A172 (cell line): ENCODE measurements around the gene CACYBP. TPM values are rescaled to one million over a fixed set of nuclear protein-coding genes. Genes with fewer than 3 reads are reported as not detected.
A peak's percentile ranks its signal among the peaks of the same experiment; 100 is the strongest.

ENCODE experiments used
- DNase-seq: peaks from one replicate; pipeline ENCODE4 v3.0.0-alpha.2; 2015; ENCODE audit warnings: low spot score
- total RNA-seq: library from RNA; depleted of rRNA; stranded (reverse); fragments of >200 nt; shearing (Covaris generic); gene quantifications from 2 replicates; pipeline ENCODE4 v1.2.3, GENCODE V29; 2014

CACYBP gene
- total RNA-seq, 1 experiment from 2014 or later, result 540 TPM

DNA sequence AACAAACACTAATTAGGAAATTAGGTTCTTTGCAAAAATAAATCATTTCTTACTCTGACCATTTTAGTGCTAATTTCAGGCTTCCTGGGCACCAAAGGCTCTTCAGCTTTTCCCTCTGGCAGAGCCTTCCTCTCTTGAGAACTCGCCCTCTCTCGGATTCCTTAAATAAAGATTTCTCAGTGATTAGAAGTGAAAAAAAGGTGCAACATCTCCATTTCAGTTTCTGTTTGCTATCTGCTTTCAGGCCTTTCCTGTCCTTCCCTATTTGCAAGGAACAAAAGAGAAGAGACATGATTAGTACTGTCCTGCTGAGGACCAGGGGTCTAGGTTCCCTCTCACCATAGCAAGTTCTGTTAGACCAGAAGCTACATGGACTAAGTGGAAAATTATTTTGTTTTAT lies 27.8 kb upstream of the CACYBP start:
- DNase-seq, result no peak

DNA sequence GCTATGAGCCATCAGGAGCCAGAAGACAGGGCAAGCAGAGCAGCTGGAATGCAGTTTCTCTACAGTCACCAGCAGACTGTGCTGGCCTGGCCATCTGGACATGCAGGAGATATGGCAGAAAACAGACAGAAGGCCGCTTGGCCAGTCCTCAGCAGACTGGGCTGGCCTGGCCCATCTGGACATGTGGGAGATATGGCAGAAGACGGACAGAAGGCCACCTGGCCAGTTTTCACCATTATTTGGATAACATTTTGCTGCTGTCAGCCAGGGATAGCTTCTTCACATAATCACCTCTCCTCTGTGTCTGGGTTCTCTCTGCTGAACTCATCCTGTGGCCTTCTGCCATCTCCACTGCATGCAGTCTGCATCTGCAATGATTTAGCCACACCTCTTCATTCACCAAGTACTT lies 25.0 kb upstream of the CACYBP start:
- no peak for DNase-seq

DNA sequence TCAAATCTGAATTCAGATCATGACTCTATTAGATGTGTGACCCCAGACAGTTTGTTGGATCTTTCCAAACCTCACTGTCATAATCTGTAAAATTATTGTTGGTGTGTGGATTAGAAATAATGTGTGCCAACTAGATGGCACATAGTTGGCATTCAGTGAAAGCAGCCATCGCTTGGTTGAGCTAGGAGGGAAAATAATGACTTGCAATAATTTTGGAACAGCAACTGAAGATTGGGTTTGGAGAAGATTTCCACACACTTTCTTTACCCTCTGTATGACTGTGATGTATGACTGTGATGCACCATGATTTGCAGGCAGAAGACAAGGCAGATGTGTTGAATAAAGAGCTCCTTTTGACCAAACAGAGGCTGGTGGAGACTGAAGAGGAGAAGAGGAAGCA lies 24.0 kb upstream of the CACYBP start:
- no peak for DNase-seq

DNA sequence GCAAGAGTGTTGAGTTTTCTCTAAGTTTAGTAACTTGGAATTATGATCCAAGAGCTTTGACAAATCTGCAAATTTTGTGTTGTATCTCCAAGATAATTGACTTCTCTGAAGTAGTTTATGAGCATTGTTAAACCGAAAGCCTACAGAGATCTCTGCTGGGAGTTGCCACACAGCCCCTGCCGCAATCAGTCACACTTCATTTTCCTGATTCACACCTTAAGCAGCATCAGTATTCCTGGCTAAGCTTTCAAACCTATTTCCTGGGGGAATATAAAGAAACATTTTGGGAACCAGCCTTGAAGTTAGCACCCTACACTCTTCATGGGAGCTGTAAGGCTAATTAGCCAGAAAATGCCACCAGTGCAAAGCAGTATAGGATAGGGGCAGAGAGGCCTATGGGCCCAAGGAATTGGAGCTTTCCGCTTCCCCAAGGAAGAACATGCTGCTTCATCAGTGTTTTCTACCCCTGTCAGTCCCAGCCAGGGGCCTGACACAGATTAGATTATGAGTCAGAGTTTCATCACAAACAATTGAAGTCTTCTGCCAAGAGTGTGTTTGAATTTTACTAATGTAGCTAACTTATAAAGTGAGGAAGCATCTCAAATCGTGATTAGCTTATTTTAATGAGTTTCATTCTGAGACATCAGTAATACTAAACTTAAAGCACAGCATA lies 23.2 kb upstream of the CACYBP start:
- DNase-seq, result peak; percentile 56

DNA sequence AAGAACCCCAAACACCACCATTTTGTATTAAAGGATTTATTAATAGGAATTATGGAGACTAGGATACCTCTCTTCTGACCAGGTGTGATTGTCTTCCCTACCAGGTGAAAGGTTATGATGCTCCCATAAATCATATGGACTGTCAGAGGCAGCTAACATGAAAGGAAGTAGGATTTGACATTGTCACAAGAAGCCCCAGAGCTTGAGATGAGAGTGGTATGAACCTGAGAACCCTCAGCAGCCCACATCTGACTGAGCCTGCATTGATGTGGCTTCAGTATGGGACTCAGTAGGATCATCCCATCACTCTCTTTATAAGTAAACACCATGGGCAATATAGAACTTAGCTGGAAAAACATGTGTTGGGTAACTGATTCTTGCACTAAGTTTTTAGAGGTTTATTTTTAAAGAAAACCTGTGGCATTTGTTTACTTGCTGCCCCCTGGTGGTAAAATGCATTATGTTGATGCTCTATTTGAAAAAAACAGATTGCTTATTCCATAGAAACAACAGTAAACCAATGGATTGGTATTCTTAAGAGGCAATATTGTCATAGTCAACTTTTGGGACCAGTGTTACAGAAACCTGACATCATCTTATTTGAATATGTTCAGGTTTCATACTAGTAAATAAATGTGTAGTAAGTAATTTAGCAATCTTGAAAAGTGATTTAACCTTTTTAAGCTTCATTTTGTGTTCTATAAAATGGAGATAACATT lies 16.6 kb upstream of the CACYBP start:
- peak; percentile 55 for DNase-seq

DNA sequence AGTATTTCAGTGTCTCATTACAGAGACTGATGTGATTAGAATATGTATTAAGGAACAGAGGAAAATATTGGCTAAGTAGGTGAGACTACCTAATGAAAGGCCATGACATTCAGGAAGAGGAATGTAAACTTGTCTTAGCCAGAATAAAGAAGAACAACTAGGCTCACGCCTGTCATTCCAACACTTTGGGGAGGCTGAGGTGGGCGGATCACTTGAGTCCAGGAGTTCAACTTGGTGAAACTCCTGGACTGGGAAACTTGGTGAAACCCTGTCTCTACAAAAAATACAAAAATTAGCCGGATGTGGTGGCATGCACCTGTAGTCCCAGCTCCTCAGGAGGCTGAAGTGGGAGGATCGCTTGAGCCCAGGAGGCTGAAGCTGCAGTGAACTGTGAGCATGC lies 14.8 kb upstream of the CACYBP start:
- no peak for DNase-seq

DNA sequence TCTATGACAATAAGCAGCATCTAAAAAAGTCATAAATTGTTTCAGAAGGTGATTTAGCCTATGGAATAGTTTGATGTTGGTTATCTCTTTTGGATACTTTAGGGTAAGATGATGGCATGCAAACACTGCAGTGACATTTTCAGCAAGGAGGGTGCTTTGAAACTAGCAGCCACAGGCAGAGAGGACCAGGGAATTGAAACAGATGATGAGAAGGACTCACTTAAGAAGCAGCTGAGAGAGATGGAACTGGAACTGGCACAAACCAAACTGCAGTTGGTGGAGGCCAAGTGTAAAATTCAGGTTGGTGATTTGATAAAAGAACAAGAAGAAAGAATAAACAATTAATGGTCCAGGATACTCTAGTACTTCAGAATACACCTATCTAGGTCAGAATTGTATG lies 11.2 kb upstream of the CACYBP start:
- no peak for DNase-seq

DNA sequence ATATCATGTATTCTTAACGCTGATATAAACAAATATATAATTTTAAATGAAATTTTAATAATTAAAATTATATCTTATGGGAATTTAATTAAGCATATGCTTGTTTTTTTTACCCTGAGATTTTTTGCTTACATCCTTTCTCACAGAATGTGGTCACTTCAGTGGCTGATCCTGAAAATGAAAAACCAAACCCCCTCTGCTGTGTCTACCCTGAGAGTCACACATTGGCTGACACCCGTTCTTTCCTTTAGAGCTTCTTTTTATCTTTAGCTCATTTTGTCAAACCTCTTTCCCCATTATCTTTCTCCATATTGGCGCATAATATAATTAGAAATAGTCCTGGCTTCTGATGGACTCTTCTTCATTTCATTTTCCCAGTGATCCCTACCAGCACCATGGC lies 10.8 kb upstream of the CACYBP start:
- DNase-seq, result no peak

DNA sequence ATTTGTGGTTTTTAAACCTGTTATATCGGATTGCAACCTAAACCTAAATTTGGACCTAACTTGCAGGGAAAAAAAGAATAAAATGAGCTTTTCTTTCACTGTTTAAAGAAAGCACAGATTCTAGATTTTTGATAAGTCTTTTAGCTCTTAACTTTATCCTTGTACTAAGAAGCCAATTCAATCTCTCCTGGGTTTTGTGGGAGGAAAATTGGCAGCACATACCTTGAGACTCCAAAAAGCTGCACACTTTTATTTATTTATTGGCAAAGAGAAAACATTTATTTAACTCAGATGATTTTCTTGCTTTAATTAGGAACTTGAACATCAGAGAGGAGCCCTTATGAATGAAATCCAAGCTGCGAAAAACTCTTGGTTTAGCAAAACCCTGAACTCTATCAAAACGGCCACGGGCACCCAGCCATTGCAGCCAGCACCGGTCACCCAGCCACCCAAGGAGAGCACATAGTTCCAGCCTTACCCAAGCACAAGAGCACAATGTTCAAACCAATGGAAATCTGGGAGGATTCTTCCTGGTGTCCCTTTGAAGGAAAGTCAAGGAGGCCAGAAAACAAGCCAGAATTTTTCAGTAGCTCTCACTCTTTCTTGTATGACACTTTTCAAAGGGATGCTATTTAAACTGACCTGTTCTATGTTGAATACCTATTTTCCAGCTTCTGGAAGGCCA lies 10.1 kb upstream of the CACYBP start:
- DNase-seq, result no peak

DNA sequence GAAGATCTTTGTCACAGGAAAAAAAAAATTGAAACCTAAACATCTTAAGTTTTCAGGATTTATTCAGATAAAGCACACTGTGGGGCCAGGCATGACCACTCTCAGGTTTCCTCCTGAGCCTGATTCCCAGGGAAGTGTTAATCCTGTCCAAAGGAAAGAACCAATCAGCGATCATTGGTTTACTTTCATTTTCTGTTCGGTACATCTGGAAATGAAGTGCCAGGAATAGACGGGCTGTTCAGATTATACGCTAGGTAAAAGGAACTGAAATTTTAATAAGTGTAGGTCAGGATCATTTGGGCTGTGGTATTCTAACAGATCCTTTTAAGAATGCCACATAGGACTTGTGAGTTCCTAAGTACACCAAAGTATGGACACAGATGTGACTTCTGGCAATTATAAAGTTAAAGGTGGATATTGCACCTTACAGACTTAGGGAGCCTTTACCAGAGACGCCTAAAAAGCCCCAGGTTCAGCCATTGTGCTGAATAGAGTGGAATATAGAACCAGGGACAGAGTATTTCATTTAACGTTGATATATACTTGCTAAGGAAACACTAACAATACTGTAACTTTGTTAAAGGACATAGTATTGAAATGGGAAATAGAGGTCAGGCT lies 9.3 kb upstream of the CACYBP start:
- peak; percentile 87 for DNase-seq

DNA sequence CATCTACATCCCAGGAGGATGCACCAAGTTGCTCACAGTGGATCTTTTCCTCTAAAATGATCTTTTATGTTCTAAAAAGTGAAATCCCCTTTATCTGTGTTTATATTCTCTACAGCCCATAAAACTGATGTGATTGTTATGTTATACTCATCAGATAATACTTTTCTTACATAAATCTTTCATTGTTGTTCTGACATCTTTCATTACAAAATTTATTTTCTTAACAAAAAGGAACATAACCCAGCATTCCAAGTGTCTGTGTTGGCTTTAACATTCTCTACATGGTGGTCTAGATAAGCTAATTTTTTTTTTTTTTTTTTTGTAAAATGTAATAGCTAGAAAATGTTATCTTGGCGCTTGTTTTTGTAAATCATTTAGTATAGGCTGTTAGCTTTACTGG lies 8.3 kb upstream of the CACYBP start:
- no peak for DNase-seq

DNA sequence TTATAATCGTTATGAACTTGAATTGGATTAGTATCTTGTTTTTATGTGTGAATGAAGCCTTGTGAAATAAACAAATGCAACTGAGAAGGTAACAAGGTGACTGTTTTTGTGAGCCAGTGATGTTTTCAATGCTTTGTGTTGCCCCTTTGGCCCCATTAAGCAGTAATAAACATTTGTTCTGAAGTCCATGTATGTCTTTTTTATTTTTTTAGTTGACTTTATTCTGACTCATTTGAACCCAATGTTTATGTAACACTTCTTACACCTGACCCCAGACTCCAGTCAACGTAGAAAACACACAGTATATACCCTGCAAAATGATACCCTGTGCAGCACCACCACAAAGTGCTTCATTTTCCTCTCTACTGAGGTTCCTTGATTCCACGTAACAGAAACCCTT lies 4.6 kb upstream of the CACYBP start:
- DNase-seq, result no peak

DNA sequence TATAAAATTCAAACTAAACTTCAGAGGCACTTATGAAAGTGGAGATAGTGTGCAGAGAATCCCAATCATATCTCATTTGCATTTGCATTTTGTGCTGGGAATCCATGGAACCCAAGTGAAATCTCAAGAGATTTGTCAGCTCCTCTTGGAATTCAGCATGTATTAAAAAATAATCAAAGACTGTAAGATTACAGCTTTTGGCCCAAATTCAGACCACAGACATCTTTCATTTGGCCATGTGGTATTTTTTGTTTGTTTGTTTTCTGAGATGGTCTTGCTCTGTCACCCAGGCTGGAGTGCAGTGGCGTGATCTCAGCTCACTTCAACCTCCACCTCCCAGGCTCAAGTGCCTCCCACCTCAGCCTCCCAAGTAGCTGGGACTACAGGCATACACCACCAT lies 3.8 kb upstream of the CACYBP start:
- DNase-seq, result no peak

DNA sequence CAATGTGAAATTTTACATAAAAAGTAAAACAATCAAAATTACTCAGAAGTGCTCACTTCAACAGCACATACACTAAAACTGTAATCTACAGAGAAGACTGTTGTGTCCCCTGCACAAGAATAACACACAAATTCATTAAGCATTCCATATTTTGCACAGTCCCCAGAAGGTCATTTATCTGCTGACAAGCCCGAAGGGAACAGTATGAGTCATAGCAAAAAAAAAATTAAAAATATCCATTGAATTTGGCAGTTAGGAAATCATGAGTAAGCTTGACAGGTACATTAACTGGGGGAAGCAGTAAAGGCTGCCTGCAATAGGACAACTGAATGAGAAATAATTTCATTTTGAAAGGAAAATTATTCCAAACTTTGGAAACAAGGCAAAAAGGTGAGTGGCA lies 3.3 kb upstream of the CACYBP start:
- peak; percentile 46 for DNase-seq

DNA sequence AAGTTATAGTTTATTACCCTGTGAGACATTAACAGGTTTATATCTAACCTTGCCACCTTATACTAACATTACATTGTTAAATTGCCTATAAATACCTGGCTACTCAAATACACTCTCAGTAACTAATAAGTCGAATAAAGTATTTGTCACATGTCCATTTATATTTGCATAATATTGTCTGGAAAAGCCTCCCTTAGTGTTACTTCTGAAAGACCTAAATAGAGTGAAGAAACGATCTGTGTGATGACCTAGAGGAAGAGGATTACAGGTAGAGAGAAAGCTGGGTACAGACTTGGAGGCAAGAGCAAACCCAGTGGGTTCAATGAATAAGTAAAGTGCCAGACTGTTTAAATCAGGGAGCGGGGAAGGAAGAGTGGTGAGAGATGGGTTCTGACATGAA lies 2.7 kb upstream of the CACYBP start:
- DNase-seq, result no peak

DNA sequence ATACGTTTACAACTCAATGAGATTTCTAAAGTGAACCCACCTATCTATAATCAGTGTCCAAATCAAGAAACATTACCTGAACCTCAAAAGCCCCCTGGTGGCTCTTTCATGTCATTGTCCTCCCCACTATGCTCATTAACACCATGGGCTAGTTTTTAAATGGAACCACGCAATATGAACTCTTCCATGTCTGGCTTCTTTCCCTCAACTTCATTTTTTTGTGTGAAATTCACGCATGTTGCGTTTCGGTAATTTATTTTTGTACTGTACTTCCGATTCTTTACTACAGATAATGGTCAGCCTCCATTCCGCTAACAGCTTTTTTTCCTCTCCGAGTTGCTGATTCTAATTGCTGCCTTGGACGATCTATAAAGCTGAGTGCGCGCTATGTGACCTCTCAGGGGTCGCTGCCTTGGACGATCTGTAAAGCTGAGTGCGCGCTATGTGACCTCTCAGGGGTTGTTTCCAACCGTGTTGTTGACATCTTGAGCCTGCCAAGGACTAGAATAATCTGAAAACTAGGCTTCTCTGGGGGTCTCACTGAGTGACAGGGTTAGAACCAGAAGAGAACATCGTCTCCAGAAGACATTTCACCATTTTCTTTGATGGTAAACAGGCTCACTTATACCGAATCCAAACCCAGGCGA lies 1.1 kb upstream of the CACYBP start:
- DNase-seq, result peak; percentile 75

DNA sequence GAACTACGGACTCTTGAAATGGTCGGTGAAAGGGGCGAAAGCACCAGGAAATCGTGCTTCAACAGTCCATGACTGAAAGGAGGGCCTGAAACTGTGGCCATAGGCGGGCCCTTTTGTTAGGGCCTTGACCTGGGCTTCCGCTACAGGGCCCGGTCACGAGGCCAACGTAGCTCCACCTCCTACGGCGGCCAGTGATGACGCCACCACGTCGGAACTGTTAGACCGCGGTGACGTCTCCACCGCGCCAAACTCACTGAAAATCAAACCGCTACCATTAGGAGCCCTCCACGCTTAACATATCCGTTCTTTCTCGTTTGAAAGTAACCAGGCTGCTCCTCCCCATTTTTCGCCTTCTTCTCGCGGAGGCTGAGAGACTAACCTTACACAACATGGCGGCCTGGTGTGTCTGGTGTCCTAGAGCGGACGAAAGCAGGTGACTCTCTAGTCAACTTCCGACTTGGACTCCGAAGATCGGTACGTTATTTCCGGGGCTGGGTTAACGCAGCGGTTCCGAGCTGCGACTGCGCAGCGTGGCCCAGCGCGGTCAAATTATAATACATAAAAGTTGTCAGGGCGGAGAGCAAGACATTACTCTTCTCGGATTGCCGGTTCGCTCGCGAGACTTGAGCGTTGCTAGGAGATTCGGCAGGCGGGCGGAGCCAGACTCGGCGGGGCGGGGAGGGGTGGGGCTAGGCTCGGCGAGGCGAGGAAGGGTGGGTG lies 371 bp upstream of the CACYBP start:
- peak; percentile 99 for DNase-seq

DNA sequence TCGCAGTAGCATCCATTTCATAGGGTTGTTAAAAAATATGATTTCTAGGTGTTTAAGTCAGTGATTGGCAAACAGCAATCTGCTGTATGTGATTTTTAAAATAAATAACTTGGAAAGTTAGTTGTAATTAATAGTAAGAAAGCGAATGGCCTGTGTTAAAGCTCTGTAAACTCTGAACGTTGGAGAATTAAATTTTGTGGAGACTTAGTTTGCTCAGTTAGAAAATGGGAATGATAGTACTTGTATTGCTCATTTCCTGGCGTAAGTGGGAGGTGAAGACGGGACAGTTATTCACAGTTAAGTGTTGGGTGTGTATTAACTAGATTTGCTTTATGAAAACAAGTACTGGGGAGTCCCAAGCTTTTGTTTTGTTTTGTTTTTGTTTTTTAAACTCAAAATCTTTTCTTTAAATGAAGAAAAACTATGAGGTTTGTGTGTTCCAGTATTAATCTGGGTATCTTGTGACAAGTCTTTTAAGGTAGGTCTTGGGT lies 995 bp downstream of the CACYBP start:
- DNase-seq, result no peak

DNA sequence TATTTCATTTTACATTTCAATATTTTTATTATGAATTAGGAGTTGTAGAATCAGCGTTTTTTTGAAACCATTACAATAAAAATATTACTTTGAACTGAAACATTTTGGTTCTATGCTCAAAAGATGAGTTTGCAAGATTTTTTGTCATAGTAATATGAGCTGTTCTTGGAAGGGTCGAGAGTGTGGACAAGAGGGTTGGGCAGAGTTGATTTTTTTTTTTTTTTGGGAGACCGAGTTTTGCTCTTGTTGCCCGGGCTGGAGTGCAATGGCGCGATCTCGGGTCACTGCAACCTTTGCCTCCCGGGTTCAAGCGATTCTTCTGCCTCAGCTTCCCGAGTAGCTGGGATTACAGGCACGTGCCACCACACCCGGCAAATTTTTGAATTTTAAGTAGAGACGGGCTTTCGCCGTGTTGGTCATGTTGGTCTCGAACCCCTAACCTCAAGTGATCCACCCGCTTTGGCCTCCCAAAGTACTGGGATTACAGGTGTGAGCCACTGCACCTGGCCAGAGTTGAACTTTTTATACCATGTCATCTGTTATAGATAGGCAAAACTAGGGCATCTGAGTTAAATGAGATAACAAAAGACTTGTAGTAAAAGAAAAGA lies 3.3 kb downstream of the CACYBP start:
- no peak for DNase-seq

DNA sequence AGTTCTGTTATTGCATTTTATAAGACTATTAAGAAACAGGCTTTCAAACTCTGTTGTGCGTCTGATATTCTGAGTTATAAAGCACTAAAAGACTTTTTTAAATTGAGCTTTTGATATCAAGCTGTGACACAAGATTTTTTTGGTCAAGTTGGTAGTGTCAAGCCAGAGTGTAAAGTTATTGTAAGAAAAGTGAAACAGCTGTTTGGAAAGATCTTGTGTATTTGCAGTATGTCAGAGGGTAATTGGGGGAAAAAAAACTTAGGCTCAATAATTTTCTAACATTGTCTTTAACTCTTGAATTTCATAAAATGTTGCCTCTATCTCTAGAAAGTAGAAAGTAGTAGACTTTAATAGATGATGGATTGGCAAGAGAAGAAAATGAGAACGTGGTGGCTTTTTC lies 3.8 kb downstream of the CACYBP start:
- no peak for DNase-seq
